G401.6 (cell line): ENCODE results near the gene CHIT1.
"Not testable (repeated sequence)": the region's sequence is repeated elsewhere in the genome, so short reads cannot be mapped to it uniquely, and the experiment has no call there.

Source experiments
- FAIRE-seq: peaks from 2 replicates; lab custom pipeline; 2012; peaks lifted over from hg19 to GRCh38; lab: Jason Lieb, UNC

CHIT1 gene

DNA sequence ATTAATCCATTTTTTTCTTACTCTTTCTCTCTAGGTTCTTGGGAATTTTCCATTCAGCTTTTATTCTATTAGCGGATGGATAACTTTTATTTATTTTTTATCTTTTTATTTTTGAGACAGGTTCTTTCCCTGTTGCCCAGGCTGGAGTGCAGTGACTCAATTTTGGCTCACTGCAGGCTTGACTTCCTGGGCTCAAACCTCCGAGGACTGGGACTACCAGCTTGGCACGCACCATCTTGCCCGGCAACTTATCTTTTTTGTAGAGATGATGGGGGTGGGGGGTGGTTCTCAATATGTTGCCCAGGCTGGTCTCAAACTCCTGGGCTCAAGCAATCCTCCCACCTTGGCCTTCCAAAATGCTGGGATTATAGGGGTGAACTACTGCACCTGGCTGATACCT, 36.1 kb upstream of the CHIT1 start:
- FAIRE-seq = no peak

DNA sequence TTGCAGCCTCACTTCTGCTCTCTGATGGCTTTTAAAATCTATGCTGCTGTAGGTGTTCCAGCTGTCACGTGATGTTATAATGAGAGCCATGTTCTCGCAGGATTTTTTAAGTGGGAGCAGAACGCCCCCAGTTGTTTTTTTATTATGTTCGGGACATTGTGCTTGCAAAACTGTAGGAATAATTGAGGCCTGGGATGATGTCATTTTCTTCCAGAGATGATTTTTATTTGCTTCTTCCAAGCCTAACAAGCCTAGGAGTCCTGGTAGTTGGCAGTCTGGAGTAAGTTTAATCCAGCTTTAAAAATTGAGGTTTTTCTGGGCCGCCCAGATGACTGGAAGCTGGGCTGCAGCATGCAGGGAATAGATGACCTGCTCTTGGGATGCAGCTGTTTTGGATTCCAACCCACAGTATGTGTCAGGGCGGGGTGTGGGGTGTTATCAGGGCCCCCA, 34.6 kb upstream of the CHIT1 start:
- FAIRE-seq = no peak

DNA sequence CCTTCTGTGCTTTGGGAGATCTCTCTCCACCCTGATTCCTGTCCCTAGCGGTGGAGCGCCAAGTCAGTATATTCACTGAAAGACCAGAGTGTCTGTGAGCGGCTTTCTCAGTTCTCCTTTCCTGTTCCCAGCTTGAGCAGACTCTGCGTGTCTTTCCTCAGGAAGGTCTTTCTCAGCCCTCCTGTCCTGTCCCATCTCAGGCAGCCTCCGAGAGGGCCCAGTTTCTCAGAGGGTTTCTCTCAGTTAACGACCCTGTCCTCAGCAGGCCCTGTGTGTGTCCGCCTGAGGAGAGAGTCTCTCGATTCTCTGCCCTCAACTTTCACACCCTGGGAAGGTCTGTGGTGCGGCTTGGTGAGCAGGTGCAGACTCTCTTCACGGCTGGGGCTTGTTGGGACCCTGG, 34.0 kb upstream of the CHIT1 start:
- no peak for FAIRE-seq

DNA sequence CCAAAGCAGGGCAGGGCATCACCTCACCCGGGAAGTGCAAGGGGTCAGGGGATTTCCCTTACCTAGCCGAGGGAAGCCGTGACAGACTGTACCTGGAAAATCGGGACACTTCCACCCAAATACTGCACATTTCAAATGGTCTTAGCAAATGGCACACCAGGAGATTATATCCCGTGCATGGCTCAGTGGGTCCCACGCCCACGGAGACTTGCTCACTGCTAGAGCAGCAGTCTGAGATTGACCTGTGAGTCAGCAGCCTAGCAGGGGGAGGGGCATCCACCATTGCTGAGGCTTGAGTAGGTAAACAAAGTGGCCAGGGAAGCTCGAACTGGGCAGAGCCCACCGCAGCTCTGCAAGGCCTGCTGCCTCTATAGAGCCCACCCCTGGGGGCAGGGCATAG, 27.2 kb upstream of the CHIT1 start:
- not testable (repeated sequence) for FAIRE-seq

DNA sequence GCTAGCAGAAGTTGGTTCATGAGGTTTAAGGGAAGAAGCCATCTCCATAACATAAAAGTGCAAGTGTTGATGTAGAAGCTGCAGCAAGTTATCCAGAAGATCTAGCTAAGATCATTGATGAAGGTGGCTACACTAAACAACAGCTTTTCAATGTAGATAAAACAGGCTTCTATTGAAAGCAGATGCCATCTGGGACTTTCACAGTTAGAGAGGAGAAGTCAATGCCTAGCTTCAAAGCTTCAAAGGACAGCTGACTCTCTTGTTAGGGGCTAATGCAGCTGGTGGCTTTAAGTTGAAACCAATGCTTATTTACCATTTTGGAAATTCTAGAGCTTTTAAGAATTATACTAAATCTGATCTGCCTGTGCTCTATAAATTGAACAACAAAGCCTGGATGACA, 25.3 kb upstream of the CHIT1 start:
- FAIRE-seq = not testable (repeated sequence)

DNA sequence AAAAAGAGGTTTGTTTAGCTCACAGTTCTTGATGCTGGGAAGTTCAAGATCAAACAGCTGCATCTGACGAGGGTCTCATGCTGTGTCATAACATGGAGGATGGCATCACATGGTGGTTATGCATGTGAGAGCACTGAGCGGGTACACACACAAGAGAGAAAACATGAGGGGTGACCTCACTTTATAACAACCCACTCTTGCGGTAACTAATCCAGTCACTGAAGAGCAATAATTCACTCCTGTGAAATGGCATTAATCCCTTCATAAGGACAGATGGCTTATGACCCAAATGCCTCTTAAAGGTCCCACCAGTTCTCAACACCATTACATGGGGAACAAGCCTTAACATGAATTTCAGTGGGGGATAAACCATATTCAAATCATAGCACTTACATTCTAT, 23.2 kb upstream of the CHIT1 start:
- FAIRE-seq = no peak

DNA sequence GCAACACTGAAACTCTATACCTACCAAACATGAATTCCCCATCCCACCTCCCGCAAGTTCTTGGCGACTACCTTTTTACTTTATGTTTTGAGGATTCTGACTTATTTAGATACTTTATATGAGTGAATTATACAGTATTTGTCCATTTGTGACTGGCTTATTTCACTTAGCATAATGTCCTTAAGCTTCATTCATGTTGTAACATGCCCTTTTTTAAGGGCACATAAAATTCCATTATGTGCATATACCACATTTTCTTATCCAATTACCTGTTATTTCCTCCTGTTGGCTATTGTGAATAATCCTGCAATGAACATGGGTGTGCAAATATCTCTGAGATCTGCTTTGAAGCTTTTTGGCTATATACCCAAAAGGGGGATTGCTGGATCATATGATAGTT, 22.0 kb upstream of the CHIT1 start:
- no peak for FAIRE-seq

DNA sequence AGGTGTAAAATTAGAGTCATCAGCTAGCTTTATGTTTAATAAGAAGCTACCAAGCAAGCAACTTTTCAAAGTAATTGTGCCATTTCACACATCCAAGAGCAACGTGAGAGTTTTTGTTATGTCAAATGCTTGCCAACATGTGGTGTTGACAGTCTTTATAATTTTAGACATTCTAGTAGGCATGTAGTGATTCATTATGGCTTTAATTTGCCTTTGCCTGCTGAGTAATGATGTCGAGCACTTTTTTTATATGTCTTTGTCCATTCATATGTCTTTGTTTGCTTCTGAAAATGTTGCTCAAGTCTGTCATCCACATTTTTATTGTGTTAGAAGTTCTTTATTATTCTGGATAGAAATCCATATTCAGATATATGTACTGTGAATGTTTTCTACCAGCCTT, 21.4 kb upstream of the CHIT1 start:
- no peak for FAIRE-seq

DNA sequence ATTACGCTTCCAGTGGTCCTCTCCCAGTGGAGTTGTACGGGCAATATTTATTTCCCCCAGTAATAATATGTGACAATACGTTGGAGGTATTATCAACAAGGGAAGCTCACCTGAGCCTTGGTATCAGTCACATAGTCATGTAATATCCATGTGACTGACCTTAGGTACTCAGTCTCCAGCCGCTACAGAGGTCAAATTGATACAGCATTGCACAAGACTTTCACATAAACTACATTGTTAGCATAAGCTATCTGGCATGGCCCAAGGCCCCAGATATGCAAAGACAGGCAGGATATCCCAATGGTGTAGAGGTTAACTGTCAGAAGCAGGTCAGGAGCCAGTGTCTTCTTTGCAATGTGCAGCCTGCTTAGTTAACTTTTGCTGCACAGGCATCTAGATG, 15.3 kb upstream of the CHIT1 start:
- no peak for FAIRE-seq

DNA sequence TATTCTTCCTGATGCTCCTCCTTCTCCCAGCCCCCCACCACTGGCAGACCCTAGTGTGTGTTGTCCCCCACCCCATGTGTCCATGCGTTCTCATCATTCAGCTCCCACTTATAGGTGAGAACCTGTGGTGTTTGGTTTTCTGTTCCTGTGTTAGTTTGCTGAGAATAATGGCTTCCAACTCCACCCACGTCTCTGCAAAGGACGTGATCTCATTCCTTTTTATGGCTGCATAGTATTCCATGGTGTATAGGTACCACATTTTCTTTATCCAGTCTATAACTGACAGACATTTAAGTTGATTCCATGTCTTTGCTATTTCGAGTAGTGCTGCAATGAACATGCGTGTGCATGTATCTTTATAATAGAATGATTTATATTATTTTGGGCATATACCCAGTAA, 12.2 kb upstream of the CHIT1 start:
- FAIRE-seq = not testable (repeated sequence)

DNA sequence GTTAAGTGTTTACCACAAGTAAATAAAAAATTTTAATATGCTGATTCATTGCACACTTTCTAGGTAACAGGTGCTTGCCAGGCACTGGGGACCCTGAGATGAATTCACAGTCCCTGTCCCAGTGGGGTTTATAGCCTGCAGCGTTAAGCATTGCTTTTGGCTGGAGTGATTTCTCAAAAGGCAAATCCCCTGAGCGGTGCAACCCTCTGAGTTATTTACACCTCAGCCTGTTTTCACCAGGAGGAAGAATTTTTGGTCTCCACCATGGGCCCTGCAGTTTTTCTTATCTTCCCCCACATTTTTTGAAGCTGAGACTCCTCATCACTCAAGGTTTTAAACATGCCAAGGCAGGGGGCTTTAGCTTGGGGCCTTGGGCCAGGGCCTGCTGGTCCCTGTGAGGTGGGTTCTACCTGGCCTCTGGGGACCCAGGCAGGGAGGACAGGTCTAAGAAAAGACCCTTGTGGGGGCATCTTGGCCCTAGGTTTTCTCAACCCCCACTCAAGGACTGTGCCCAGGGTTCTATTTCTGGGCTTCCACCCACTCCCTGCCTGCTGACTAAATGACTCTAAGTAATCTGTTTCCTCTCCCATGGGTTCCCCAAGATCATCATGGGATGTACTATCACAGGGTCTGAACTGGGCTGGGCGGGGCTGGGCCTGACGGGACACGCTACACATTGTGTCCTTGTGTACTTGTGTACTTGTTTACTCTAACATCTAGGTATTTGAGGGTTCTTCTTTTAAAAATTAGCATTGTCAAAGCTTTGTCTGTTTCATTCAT, 10.2 kb upstream of the CHIT1 start:
- no peak for FAIRE-seq

DNA sequence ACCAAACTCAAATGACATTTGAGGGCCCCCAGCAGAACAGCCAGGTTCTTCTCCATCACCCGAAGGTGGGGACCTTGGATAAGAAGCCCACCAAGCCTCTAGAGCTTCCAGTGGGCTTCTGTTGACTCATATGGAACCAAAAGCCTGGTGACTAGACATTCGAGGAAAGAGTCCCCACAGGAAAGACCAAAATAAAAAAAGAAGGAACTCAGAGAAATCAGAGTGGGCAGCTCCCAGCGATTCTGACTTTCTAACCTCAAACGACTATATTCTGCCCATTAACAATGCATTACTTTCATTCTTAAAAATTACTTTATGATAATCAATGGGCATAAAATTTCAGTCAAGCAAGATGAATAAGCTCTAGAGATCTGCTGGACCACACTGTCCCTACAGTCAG, 9.6 kb upstream of the CHIT1 start:
- no peak for FAIRE-seq

DNA sequence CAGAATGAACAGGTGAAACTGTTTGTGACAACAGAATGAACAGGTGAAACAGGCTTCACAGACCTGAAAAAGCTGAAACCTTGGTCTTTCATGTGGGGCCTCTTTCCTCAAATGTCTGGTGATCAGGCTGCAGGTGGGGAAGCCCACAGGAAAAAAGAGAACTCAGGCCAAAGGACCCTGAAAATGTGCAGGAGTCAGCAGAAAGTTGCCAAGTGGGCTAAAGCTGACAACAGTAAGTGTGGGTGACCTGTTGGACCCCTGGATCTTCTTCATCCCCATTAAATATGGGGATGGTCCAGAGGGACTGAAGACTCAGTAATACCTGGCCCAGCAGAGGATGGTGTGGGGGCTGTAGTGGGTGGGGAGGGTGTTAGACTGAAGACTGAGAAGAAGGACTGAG, 9.1 kb upstream of the CHIT1 start:
- FAIRE-seq = no peak

DNA sequence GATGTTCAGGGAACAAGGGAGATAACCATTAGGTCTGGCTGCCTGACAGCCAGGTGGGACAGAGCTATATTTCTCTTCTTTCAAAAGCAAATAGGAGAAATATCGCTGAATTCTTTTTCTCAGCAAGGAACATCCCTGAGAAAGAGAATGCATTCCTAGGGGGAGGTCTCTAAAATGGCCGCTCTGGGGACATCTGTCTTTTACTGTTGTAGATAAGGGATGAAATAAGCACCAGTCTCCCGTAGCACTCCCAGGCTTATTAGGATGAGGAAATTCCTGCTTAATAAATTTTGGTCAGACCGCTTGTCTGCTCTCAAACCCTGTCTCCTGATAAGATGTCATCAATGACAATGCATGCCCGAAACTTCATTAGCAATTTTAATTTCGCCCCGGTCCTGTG, 5.4 kb upstream of the CHIT1 start:
- FAIRE-seq = not testable (repeated sequence)

DNA sequence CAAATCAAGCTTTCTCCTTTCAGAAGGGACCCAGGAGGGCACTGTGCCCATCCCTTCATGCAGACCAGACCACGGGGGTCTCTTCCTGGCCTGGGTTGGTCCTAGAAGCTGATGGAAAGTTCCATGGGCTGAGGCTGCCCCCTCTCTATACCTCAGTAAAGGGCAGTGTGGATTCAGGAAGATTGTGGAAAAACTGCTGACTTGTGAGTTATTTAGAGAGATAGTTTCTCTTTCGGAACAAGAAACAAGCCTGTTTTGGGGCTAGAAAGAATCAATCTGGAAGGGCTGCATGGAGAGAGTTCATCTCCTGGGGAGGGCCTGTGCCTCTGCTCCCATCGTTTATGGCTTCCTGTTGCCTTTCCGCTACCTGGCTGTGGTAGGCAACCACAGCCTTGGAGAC, 803 bp downstream of the CHIT1 start:
- FAIRE-seq = no peak

DNA sequence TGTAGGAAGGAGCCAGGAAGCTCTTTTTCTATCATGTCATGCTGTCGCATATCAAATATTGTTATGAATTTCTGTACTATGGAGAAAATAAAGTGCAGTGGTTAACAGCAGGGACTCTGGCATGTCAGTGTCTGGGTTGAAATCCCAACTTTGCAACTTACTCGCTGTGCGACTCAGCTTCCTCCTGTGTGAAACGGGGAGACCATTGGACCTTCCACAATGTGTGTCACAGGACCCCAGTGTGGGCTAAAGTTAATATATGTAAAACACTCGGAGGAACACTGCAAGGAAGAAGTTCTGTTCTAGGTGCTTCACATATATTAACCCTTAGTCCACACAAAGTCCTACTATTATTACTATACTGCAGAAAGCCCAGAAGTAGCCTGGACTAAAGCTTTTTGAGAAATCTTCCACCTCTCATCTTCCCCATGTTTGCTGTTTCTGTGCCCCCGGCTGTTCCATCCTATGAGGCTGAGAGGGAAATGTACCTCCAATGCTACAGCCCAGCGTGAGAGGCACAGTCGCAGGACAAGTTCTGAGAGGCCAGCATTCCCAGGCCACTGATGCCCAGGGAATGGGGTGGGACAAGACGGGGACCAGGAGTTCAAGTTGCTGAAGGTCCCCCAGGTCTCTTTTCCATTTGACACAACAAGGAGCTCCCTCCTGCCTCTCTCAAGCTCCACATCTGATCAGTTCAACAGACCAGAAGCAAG, 1.9 kb downstream of the CHIT1 start:
- no peak for FAIRE-seq

DNA sequence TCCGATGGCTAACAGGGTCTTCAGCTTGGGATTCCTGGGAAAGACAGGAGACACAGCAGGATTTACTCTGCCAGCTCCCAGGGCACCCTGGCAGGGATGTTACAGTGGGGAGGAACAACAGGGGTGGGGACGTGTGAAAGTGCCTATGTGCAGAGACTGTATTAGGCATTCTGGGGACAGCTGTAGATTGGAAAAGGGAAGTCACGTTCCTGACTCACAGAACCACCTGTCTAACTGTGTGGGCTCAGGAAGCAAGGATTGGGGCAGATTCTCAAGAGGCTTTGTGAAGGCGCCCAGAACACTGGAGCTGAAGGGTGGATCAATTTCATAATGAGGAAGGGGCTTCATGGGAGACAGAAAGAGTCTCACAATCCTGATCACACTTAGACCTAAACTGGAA, 4.4 kb downstream of the CHIT1 start:
- FAIRE-seq = no peak

DNA sequence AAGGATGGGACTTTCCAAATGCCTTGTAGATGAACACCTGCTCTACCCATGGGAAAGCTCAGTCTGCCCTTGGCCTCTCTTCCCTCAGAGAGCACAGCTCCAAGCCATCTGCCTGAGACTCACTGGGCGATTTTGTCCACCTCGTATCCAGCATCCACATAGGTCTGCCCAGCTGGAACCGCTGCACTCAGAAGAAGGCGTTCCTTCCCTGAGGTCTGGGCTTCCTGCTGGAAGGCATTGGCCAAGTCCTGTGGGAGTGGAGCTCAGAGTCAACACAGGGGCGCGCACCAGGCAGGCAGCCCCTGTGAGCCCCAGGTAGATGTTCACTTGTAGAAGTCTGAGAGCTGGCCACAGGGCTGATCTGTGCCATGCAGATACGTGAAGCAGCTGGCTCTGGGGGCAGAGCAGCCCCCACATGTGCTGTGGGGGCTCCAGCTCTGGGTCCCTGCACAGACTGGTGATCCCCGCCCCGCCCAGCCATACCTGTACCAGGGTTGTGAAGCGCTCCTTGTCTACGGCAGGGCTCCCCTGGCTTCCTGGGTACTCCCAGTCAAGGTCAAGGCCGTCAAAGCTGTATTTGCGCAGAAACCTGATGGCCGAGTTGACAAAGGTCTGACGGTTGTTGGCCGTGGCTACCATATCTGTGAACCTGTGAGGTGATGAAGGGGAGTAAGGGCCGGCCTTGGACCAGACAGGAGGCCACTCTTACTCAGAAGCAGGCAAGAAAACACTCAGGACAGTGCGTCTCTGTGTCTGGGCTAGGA, 6.3 kb downstream of the CHIT1 start:
- FAIRE-seq = no peak

DNA sequence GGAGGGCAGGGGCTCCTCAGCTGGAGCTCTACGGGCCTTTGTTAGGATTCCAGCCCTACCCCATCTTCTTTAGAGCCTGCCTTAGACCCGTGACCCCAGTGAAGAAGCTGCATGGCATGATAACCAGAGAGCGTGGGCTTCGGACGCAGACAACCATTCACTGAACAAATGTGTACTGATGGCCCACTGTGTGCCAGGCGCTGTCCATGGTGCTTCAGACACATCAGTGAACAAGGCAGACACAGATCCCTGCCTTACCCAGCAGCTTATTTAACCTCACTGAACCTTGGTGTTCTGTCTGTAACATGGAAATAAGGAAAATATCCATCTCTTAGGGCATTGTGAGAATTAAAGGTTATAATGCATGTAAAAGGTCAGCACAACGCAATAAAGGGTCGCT, 9.5 kb downstream of the CHIT1 start:
- FAIRE-seq = no peak

DNA sequence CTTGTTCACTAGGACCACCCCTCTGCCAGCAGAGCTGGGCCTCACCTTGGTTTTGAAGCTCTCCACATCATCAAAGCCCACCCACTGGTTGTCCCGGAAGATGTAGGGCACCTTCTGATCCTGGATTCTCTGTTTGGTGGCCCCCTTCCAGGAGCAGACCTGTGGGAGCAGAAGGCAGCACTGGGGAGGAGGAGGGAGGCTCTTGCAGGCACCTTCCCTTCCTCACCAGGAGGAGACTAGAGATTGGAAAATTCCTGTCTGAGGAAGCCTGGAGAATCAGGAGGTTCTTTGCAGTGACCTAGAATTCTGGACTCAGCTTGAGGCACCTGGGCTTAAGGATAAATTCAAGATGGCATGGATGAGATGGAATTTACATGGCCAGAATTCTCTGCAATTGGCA, 10.3 kb downstream of the CHIT1 start:
- no peak for FAIRE-seq

DNA sequence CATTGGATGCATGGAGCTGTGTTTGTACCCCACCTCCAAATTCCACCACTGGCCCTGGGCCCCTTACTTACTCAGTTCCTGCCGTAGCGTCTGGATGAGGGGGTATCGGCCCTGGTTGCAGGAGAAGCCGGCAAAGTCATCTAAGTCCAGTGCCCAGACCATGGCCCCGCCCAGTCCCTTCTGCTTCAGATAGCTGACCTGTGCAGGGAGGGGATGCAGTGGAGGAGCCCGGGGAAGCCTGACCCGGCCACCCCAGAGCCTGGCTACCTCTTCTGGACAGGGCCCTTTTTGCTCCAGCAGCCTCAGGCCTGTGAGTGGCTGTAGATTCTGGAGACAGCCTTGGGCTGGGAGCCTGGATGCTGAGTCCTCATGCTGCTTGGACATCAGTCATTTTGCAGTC, 11.8 kb downstream of the CHIT1 start:
- no peak for FAIRE-seq

DNA sequence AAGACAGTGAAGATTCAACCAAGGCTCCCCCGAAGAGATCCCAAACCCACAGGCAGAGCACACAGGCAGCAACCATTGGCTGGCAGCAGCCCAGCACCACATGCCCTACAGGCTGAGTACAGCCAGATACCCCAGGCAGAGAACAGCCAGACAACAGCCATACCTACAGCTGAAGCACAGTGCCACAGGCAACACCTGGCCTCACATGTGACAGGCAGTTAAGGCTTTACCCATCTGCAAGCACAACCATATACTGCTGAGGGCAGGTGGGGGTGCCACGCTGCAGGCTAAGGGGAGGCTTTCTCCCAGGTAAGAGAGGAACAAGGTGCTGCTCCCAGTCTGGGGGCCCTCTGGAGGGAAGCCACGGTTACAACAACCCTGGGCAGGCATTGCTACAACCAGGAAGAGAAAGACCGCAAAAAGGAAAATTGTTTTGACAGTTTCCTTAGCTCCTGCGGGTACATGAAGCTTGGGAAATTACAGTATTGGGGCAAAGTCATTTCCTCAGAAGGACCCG, 12.3 kb downstream of the CHIT1 start:
- FAIRE-seq = no peak
